Heart left ventricle (tissue), 13 donors: ENCODE data around the gene GPR183.

Experiments used
- CTCF ChIP-seq, 12 donors: fragments of 200-600 bp; sonication (generic) in 4 of 12; IDR thresholded peaks; one replicate each; pipeline versions ENCODE4 v1.5.0 to v1.8.0; 2018 to 2022; ENCODE audit warnings: antibody characterized with exemption in 12 of 12, mild to moderate bottlenecking in 5 of 12
- POLR2A ChIP-seq, 2 donors: fragments of 450-650 bp; IDR thresholded peaks; one replicate each; pipeline ENCODE4 v1.6.1; 2017; ENCODE audit warnings: antibody characterized with exemption in 2 of 2, mild to moderate bottlenecking in 2 of 2, moderate library complexity in 2 of 2
- donor health status: ischemic (EF 13 %, LVEDD 7.1; RV severe dilation, severe dysfunction).
- donor health status: DM: no; HTN: yes; CAD: no.
- donor health status: DM: no; HTN: no; CAD: no.
- donor health status: ischemic (EF 25% LVEDD 6.9; RV normal size, moderate dysfunction).
- donor health status: ischemic (EF 25% LVEDD 5.7; RV mildly dilated, moderate dysfunction).
- donor health status: ischemic (EF 35%, LVEDD 5.7; RV mildly dilated, moderate dysfunction).
- donor health status: nonischemic (EF 11% LVEDD 7.7; RV severe dilation, severe dysfunction).
- donor health status: DM: yes; HTN: yes; CAD: no.
- donor health status: PGD.
- donor health status: ischemic (EF 29% LVEDD 5.4; RV normal size, mild dysfunction).
- donor health status: nonischemic (EF 23%, LVEDD 6.1; RV moderate dilation, normal function).

- TF ChIP-seq CTCF (IDR thresholded peaks at IDR 0.05) (no peak), POLR2A (IDR thresholded peaks at IDR 0.05) (no peak)
These were observed 35.6 kb upstream of the GPR183 start for GRCh38 chr13:99342723-99343315.
